B cell (primary cell): ENCODE results near the gene ARAP1. TPM values are rescaled to one million over a fixed set of nuclear protein-coding genes. Genes with fewer than 3 reads are reported as not detected.

ENCODE experiments used
- ATAC-seq: fragments of 200-7000 bp; cut with Tn5 transposase; one replicate; pipeline ENCODE4 v1.10.0; 2021; ENCODE audit warnings: low read depth, mild to moderate bottlenecking, moderate number of reproducible peaks, moderate library complexity
- CTCF ChIA-PET: fragments of 350-600 bp; sonication (Branson Sonifier 250); formaldehyde crosslinking; loops from one replicate; lab custom pipeline; 2021; ENCODE audit warnings: antibody characterized with exemption, inconsistent platforms; lab: Charles Lee
- POLR2A ChIA-PET: fragments of 350-600 bp; sonication (Branson Sonifier 250); formaldehyde crosslinking; loops from one replicate; lab custom pipeline; 2021; ENCODE audit warnings: antibody characterized with exemption; lab: Charles Lee
- DNase-seq: peaks from one replicate; pipeline ENCODE4 v3.0.0; 2013
- H2AFZ ChIP-seq: 2 replicates; pipeline ENCODE4 v1.6.1; 2012; ENCODE audit warnings: mild to moderate bottlenecking, low read depth, low read length; ENCODE audit not compliant: insufficient read depth, poor library complexity, severe bottlenecking
- H3K27ac ChIP-seq, 2 donors: 1 replicate in 1 of 2; 2 replicates in 1 of 2; pipeline ENCODE4 v1.5.1; 2012 to 2013; ENCODE audit warnings: low read length in 2 of 2, mild to moderate bottlenecking in 2 of 2, moderate library complexity in 1 of 2
- H3K27me3 ChIP-seq, 4 experiments: fragments of 200-600 bp in 1 of 4; sonication (generic) in 1 of 4; replicated peaks in 1 of 4; 1 replicate in 2 of 4; 2 replicates in 2 of 4; pipeline versions ENCODE4 v1.6.1 to v1.7.0; 2013 to 2016; ENCODE audit warnings: low read length in 3 of 4, mild to moderate bottlenecking in 2 of 4, mixed read lengths in 1 of 4, moderate library complexity in 1 of 4; ENCODE audit not compliant: insufficient read depth in 4 of 4, control insufficient read depth in 3 of 4; ENCODE audit errors: control extremely low read depth in 1 of 4
- H3K36me3 ChIP-seq, 2 experiments: replicated peaks in 1 of 2; 1 replicate in 1 of 2; 2 replicates in 1 of 2; pipeline versions ENCODE4 v1.6.1 to v1.7.1; 2013; ENCODE audit warnings: low read length in 1 of 2; ENCODE audit not compliant: insufficient read depth in 2 of 2, control insufficient read depth in 1 of 2; ENCODE audit errors: control extremely low read depth in 1 of 2, extremely low read depth in 1 of 2
- H3K4me1 ChIP-seq, 2 donors: fragments of 200-600 bp in 1 of 2; sonication (generic) in 1 of 2; 1 replicate in 1 of 2; 2 replicates in 1 of 2; pipeline versions ENCODE4 v1.5.1 to v1.6.1; 2013 to 2017; ENCODE audit warnings: low read length in 2 of 2; ENCODE audit not compliant: control insufficient read depth in 2 of 2, insufficient read depth in 2 of 2
- H3K4me2 ChIP-seq: replicated peaks from 2 replicates; pipeline ENCODE3; 2012; ENCODE audit warnings: mild to moderate bottlenecking, low read depth, low read length; ENCODE audit not compliant: poor library complexity, severe bottlenecking
- H3K4me3 ChIP-seq, 5 experiments: fragments of 200-600 bp in 1 of 5; sonication (generic) in 1 of 5; 1 replicate in 3 of 5; 2 replicates in 2 of 5; pipeline versions ENCODE4 v1.5.1 to v1.7.0; 2011 to 2016; ENCODE audit warnings: low read length in 4 of 5, mild to moderate bottlenecking in 4 of 5, low read depth in 2 of 5, control low read depth in 1 of 5, moderate library complexity in 1 of 5; ENCODE audit not compliant: insufficient read depth in 1 of 5; ENCODE audit errors: control extremely low read depth in 1 of 5, extremely low read depth in 1 of 5
- H3K79me2 ChIP-seq: fragments of 200-600 bp; sonication (generic); one replicate; pipeline ENCODE4 v1.6.0; 2016; ENCODE audit warnings: low read length; ENCODE audit not compliant: control insufficient read depth, insufficient read depth
- H3K9ac ChIP-seq: fragments of 200-600 bp; sonication (generic); 2 replicates; pipeline ENCODE4 v1.6.1; 2017; ENCODE audit warnings: mild to moderate bottlenecking, low read length, moderate library complexity
- H3K9me3 ChIP-seq, 3 donors: one replicate each; pipeline versions ENCODE4 v1.6.1 to v1.7.1; 2013; ENCODE audit warnings: low read length in 2 of 3; ENCODE audit not compliant: control insufficient read depth in 2 of 3, insufficient read depth in 1 of 3; ENCODE audit errors: control extremely low read depth in 1 of 3
- H4K20me1 ChIP-seq: 2 replicates; pipeline ENCODE4 v1.6.0; 2012; ENCODE audit warnings: mild to moderate bottlenecking, low read length; ENCODE audit not compliant: insufficient read depth, control insufficient read depth, poor library complexity, severe bottlenecking
- H3K27ac Mint-ChIP-seq: one replicate; pipeline ENCODE4 v1.8.0; 2021; ENCODE audit warnings: mixed read lengths
- H3K27me3 Mint-ChIP-seq: one replicate; pipeline ENCODE4 v1.8.0; 2021; ENCODE audit warnings: mixed read lengths
- H3K4me1 Mint-ChIP-seq: one replicate; pipeline ENCODE4 v1.8.0; 2021; ENCODE audit warnings: mixed read lengths
- H3K4me3 Mint-ChIP-seq: one replicate; pipeline ENCODE4 v1.8.0; 2021; ENCODE audit warnings: mixed read lengths
- H3K9me3 Mint-ChIP-seq: one replicate; pipeline ENCODE4 v1.8.0; 2022; ENCODE audit warnings: mixed read lengths; ENCODE audit not compliant: insufficient read depth
- CTCF ChIP-seq: fragments of 200-600 bp; IDR thresholded peaks from one replicate; pipeline ENCODE4 v1.8.0; 2022; ENCODE audit warnings: antibody characterized with exemption, mild to moderate bottlenecking
- EZH2 ChIP-seq: IDR thresholded peaks from 2 replicates; pipeline ENCODE4 v1.6.1; 2012; ENCODE audit warnings: borderline replicate concordance, low read depth, mild to moderate bottlenecking, moderate library complexity, low read length; ENCODE audit not compliant: insufficient read depth, poor library complexity, severe bottlenecking
- WGBS: methylation state at CpG from one replicate; pipeline ENCODE4 v1.1.5; 2013; ENCODE audit warnings: missing lambda C conversion rate; ENCODE audit not compliant: insufficient coverage; 5-methylcytosine and 5-hydroxymethylcytosine counted together
- intact Hi-C: fragments of 100-400 bp; cut with micrococcal nuclease; formaldehyde crosslinking; loops from one replicate; pipeline ENCODE4 v1.10.0; 2022
- polyA plus RNA-seq: library from polyadenylated mRNA; depleted of rRNA; stranded (reverse); fragments of >200 nt; gene quantifications from 2 replicates; pipeline ENCODE4 v1.2.3, GENCODE V29; 2012
- total RNA-seq, 2 donors: library from RNA; stranded (reverse); fragments of 120-200 nt in 1 of 2; gene quantifications; 1 replicate in 1 of 2; 2 replicates in 1 of 2; pipeline versions ENCODE4 v1.2.3 to v1.2.4, GENCODE V29; 2013 to 2022

The ARAP1 gene
- total and polyA plus RNA-seq, 2 donors (not counting 1 experiment from before 2014, with no cell fraction given), result 143 to 242 TPM

DNA sequence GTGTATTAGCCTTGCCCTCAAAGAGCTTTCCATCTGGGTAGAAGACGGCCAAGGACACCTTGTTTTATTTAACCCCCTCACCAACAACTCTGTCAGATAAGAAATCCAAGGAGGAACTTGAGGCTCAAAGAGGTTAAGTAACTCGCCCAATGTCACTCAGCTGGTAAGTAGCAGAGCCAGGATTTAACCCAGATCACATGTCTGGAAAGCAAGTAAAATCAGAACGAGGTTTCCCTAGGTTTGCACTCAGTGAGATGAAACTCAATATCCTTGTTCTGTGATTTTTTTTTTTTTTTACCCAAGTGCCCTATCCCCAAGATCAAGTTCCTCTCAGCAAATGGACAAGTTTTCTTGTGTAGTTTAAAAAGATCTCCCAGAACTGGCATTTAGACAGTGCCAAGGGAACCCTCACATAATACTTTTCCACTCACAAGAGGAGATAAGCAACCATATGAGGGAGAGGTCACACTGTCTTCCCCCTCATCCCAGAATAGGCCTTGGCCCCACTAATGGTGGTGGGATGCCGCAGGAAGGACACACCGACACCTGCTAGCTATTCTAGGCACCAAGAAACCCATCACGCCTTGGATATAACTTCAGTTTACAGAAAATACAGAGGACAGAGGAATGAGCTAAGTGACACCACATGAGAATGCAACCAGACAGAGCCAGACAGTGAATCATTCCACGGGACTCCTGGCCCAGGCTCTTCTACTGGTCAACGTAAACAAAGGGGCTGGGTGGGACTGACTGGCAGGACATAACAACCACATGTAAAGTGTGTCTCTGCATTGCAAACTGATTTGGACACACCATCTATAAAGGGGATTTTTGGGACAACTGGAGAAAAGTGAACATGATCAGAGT, 8.6 kb upstream of the ARAP1 start:
- Histone ChIP-seq H3K4me3 (no peak overlapping the region), H3K9me3 (no peaks in the 10 kb centered on the region), H3K9ac (no peak overlapping the region), H3K4me1 (peaks cover 19 to 20% of the 10 kb centered on the region in 2 donors), H2AFZ (no peak overlapping the region), H3K79me2 (no peaks in the 10 kb centered on the region), H3K27ac (no peak overlapping the region), H3K27me3 (no peaks in the 10 kb centered on the region), H3K36me3 (no peaks in the 10 kb centered on the region), H3K4me2 (no peak overlapping the region), H4K20me1 (no peaks in the 10 kb centered on the region)
- intact Hi-C loops, result no loop called here
- POLR2A ChIA-PET, result interaction anchor here (1.3 kb wide), 1 partner anchor 20 kb away, joined by 4 read pairs; no protein-coding TSS in a partner anchor
- TF ChIP-seq EZH2 (no peak), CTCF (no peak)
- CTCF ChIA-PET, result interaction anchor here (0.7 to 0.9 kb wide), 4 partner anchors 10 to 85 kb away, joined by 3 to 4 read pairs (median 4); partner anchors contain the start of gene STARD10
- 95% methylated on average over 2 of the region's 8 CpGs for WGBS
- H3K27ac Mint-ChIP-seq, result no peak overlapping the region
- H3K4me3 Mint-ChIP-seq, result no peak overlapping the region
- DNase-seq, result no peak
- no peaks in the 10 kb centered on the region for H3K9me3 Mint-ChIP-seq
- peaks cover 24% of the 10 kb centered on the region for H3K4me1 Mint-ChIP-seq
- no peak for ATAC-seq
- H3K27me3 Mint-ChIP-seq, result no peaks in the 10 kb centered on the region

DNA sequence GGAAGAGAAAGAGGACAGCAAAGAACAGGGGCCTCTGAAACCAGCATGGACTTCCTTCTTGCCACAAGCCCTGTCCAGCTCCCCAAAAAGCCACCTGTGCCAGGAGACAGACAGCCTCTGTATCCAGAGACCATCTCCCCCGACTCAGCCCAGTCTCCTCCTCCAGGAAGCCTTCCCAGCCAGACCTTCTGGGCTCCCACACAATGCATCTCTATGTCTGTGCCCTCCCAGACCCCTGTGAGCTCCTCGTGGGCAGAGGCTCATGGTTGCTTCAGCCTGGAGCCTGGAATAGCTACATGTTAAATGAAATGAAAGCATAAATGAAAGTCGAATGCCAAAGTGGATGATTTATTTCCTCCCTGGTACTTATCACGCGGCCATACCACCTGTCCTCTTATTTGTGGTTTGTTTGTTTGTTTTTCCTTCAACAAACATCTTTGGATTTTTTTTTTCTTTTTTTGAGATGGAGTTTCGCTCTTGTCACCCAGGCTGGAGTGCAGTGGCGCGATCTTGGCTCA, 7.3 kb upstream of the ARAP1 start:
- POLR2A ChIA-PET, result no interaction called here
- ATAC-seq, result no peak

More for the DNA sequence above, 7.3 kb upstream of the ARAP1 start:
- Histone ChIP-seq H3K4me1 (peaks cover 19 to 20% of the 10 kb centered on the region in 2 donors), H3K79me2 (no peaks in the 10 kb centered on the region), H3K36me3 (no peaks in the 10 kb centered on the region), H3K27me3 (no peaks in the 10 kb centered on the region), H2AFZ (no peak overlapping the region), H3K4me3 (no peak overlapping the region), H3K9me3 (no peaks in the 10 kb centered on the region), H3K9ac (no peak overlapping the region), H4K20me1 (no peaks in the 10 kb centered on the region), H3K4me2 (no peak overlapping the region), H3K27ac (no peak overlapping the region)
- DNase-seq, result no peak
- Mint-ChIP-seq H3K9me3 (no peaks in the 10 kb centered on the region), H3K4me3 (no peak overlapping the region), H3K4me1 (peaks cover 24% of the 10 kb centered on the region), H3K27me3 (no peaks in the 10 kb centered on the region), H3K27ac (no peak overlapping the region)
- CTCF ChIA-PET, result interaction anchor here (0.9 to 1.0 kb wide), 2 partner anchors 14 to 34 kb away, joined by 3 to 4 read pairs; no protein-coding TSS in a partner anchor
- 75% methylated on average over 1 of the region's 8 CpGs for WGBS
- intact Hi-C loops, result no loop called here
- TF ChIP-seq CTCF (no peak), EZH2 (no peak)
